Tibial nerve (tissue), 4 donors: ENCODE results near the gene KRT80. TPM values are rescaled to one million over a fixed set of nuclear protein-coding genes. Genes with fewer than 3 reads are reported as not detected.

Experiments
- DNase-seq, 2 donors: peaks; one replicate each; pipeline ENCODE4 v3.0.0-alpha.2; 2019; ENCODE audit warnings: low spot score in 2 of 2
- H3K27ac ChIP-seq, 4 donors: fragments of 200-600 bp; sonication (generic) in 3 of 4; one replicate each; pipeline ENCODE4 v1.5.1; 2017 to 2019; ENCODE audit warnings: mild to moderate bottlenecking in 1 of 4
- H3K27me3 ChIP-seq, 2 donors: fragments of 200-600 bp; sonication (generic) in 1 of 2; one replicate each; pipeline versions ENCODE4 v1.5.1 to v1.6.0; 2017 to 2019
- H3K36me3 ChIP-seq, 3 donors: fragments of 200-600 bp; sonication (generic); one replicate each; pipeline ENCODE4 v1.5.1; 2018 to 2019
- H3K4me1 ChIP-seq, 4 donors: fragments of 200-600 bp; sonication (generic) in 3 of 4; one replicate each; pipeline ENCODE4 v1.5.1; 2017 to 2019
- H3K4me3 ChIP-seq, 4 donors: fragments of 200-600 bp; sonication (generic) in 3 of 4; one replicate each; pipeline ENCODE4 v1.5.1; 2017 to 2019; ENCODE audit warnings: mild to moderate bottlenecking in 1 of 4, moderate library complexity in 1 of 4
- H3K9me3 ChIP-seq, 4 donors: fragments of 200-600 bp; sonication (generic) in 3 of 4; one replicate each; pipeline ENCODE4 v1.5.1; 2017 to 2019
- CTCF ChIP-seq, 5 experiments: fragments of 200-600 bp in 3 of 5; fragments of 450-650 bp in 2 of 5; sonication (generic) in 3 of 5; IDR thresholded peaks; one replicate each; pipeline ENCODE4 v1.5.1; 2016 to 2019; ENCODE audit warnings: antibody characterized with exemption in 5 of 5, mild to moderate bottlenecking in 3 of 5, moderate library complexity in 2 of 5
- EP300 ChIP-seq, 2 donors: sonication (generic); formaldehyde crosslinking; IDR thresholded peaks; one replicate each; pipeline ENCODE4 v1.6.1; 2017; ENCODE audit warnings: antibody characterized with exemption in 2 of 2, mild to moderate bottlenecking in 1 of 2
- POLR2A ChIP-seq, 2 donors: fragments of 450-650 bp; IDR thresholded peaks; one replicate each; pipeline ENCODE4 v1.6.1; 2017; ENCODE audit warnings: antibody characterized with exemption in 2 of 2, mild to moderate bottlenecking in 2 of 2, moderate library complexity in 2 of 2
- WGBS, 2 donors: methylation state at CpG; one replicate each; pipeline ENCODE4 v1.1.5; 2018; 5-methylcytosine and 5-hydroxymethylcytosine counted together
- total RNA-seq, 4 donors: library from RNA; depleted of rRNA; stranded (reverse); fragments of >200 nt; gene quantifications; one replicate each; pipeline ENCODE4 v1.1.0, GENCODE V29; 2016

Gene KRT80
- total RNA-seq, 4 donors from 2014 or later: not detected

- DNase-seq: no peak
- peaks cover 0 to 10% (median 0%) of the 10 kb centered on the region in 4 donors for H3K4me1 ChIP-seq
- no peaks in the 10 kb centered on the region for H3K27me3 ChIP-seq
- no peaks in the 10 kb centered on the region for H3K36me3 ChIP-seq
- no peaks in the 10 kb centered on the region for H3K9me3 ChIP-seq
- no peak overlapping the region for H3K27ac ChIP-seq
- H3K4me3 ChIP-seq: no peak overlapping the region
- 82 to 89% methylated on average over 13 of the region's 13 CpGs for WGBS, 2 donors
- TF ChIP-seq EP300 (IDR thresholded peaks at IDR 0.05) (no peak), CTCF (IDR thresholded peaks at IDR 0.05) (no peak), POLR2A (IDR thresholded peaks at IDR 0.05) (no peak)
These were observed 26.5 kb downstream of the KRT80 start for GRCh38 chr12:52165096-52165855.

GRCh38 chr12:52164624-52165023 is 27.2 kb downstream of the KRT80 start:
- Histone ChIP-seq H3K27me3 (no peaks in the 10 kb centered on the region), H3K27ac (no peak overlapping the region), H3K36me3 (no peaks in the 10 kb centered on the region), H3K4me1 (peaks cover 0 to 10% (median 0%) of the 10 kb centered on the region in 4 donors), H3K9me3 (no peaks in the 10 kb centered on the region), H3K4me3 (no peak overlapping the region)
- no peak for DNase-seq
- 89% methylated on average over 13 of the region's 13 CpGs for WGBS, 2 donors
- TF ChIP-seq CTCF (IDR thresholded peaks at IDR 0.05) (no peak), EP300 (IDR thresholded peaks at IDR 0.05) (no peak), POLR2A (IDR thresholded peaks at IDR 0.05) (no peak)

- Histone ChIP-seq H3K36me3 (no peaks in the 10 kb centered on the region), H3K9me3 (no peaks in the 10 kb centered on the region), H3K4me1 (peaks cover 0 to 10% (median 0%) of the 10 kb centered on the region in 4 donors), H3K27ac (no peak overlapping the region), H3K27me3 (no peaks in the 10 kb centered on the region), H3K4me3 (no peak overlapping the region)
- no peak for DNase-seq
- WGBS, 2 donors: 90 to 96% methylated on average over 3 of the region's 3 CpGs
- no peak for TF ChIP-seq EP300 (IDR thresholded peaks at IDR 0.05)
These were observed 28.8 kb downstream of the KRT80 start for GRCh38 chr12:52162981-52163380.

GRCh38 chr12:52160200-52160599 is 31.6 kb downstream of the KRT80 start:
- no peak overlapping the region for H3K27ac ChIP-seq
- no peaks in the 10 kb centered on the region for H3K9me3 ChIP-seq
- H3K27me3 ChIP-seq: no peaks in the 10 kb centered on the region
- no peak for TF ChIP-seq POLR2A (IDR thresholded peaks at IDR 0.05)
- TF ChIP-seq EP300 (IDR thresholded peaks at IDR 0.05): no peak
- no peak for TF ChIP-seq CTCF (IDR thresholded peaks at IDR 0.05)
- 83 to 89% methylated on average over 2 to 4 of the region's 4 CpGs for WGBS, 2 donors
- H3K4me1 ChIP-seq: peaks cover 0 to 10% (median 0%) of the 10 kb centered on the region in 4 donors
- no peak overlapping the region for H3K4me3 ChIP-seq
- DNase-seq: no peak
- H3K36me3 ChIP-seq: no peaks in the 10 kb centered on the region

GRCh38 chr12:52157566-52158150 is 34.2 kb downstream of the KRT80 start:
- peaks cover 0 to 5% (median under 1%) of the 10 kb centered on the region in 4 donors for H3K4me1 ChIP-seq
- no peak for DNase-seq
- no peaks in the 10 kb centered on the region for H3K36me3 ChIP-seq
- no peak overlapping the region for H3K27ac ChIP-seq
- H3K9me3 ChIP-seq: no peaks in the 10 kb centered on the region
- no peak for TF ChIP-seq CTCF (IDR thresholded peaks at IDR 0.05)
- TF ChIP-seq EP300 (IDR thresholded peaks at IDR 0.05): no peak
- no peak for TF ChIP-seq POLR2A (IDR thresholded peaks at IDR 0.05)
- WGBS, 2 donors: 79 to 88% methylated on average over 5 of the region's 5 CpGs
- H3K27me3 ChIP-seq: no peaks in the 10 kb centered on the region
- H3K4me3 ChIP-seq: no peak overlapping the region
